Osteocyte (in vitro differentiated cells): ENCODE measurements around the gene LRRK2. TPM values are rescaled to one million over a fixed set of nuclear protein-coding genes. Genes with fewer than 3 reads are reported as not detected.
"Not testable (repeated sequence)": the region's sequence is repeated elsewhere in the genome, so short reads cannot be mapped to it uniquely, and the experiment has no call there.

Source experiments
- DNase-seq: peaks from one replicate; pipeline ENCODE4 v3.0.0; 2021; ENCODE audit warnings: mixed read lengths; ENCODE audit not compliant: unreplicated experiment; ENCODE audit errors: extremely low spot score
- H3K27ac Mint-ChIP-seq: one replicate; pipeline ENCODE4 v1.8.0; 2021; ENCODE audit warnings: mild to moderate bottlenecking, mixed read lengths; ENCODE audit not compliant: unreplicated experiment
- H3K27me3 Mint-ChIP-seq: one replicate; pipeline ENCODE4 v1.8.0; 2021; ENCODE audit warnings: mixed read lengths; ENCODE audit not compliant: unreplicated experiment
- H3K36me3 Mint-ChIP-seq: one replicate; pipeline ENCODE4 v1.8.0; 2021; ENCODE audit warnings: mixed read lengths; ENCODE audit not compliant: unreplicated experiment
- H3K4me1 Mint-ChIP-seq: one replicate; pipeline ENCODE4 v1.8.0; 2021; ENCODE audit warnings: mixed read lengths; ENCODE audit not compliant: unreplicated experiment
- H3K4me3 Mint-ChIP-seq: one replicate; pipeline ENCODE4 v1.8.0; 2021; ENCODE audit warnings: mild to moderate bottlenecking, moderate library complexity, mixed read lengths; ENCODE audit not compliant: unreplicated experiment
- H3K9me3 Mint-ChIP-seq: one replicate; pipeline ENCODE4 v1.8.0; 2021; ENCODE audit warnings: mixed read lengths; ENCODE audit not compliant: unreplicated experiment
- CTCF ChIP-seq: fragments of 200-600 bp; sonication (generic); IDR thresholded peaks from 2 replicates; pipeline ENCODE4 v1.5.0; 2021; ENCODE audit warnings: antibody characterized with exemption, mild to moderate bottlenecking, moderate library complexity
- total RNA-seq: library from RNA; stranded (reverse); gene quantifications from 2 replicates; pipeline ENCODE4 v1.2.1, GENCODE V29; 2021

LRRK2 gene
- total RNA-seq, 1 donor from 2014 or later, result not detected

- no peaks in the 10 kb centered on the region for H3K27me3 Mint-ChIP-seq
- H3K4me3 Mint-ChIP-seq, result no peak overlapping the region
- H3K36me3 Mint-ChIP-seq, result no peaks in the 10 kb centered on the region
- DNase-seq, result no peak
- no peak overlapping the region for H3K27ac Mint-ChIP-seq
- TF ChIP-seq CTCF, result no peak
- peaks cover 20% of the 10 kb centered on the region for H3K9me3 Mint-ChIP-seq
- no peaks in the 10 kb centered on the region for H3K4me1 Mint-ChIP-seq
These were observed 157.4 kb downstream of the LRRK2 start for GRCh38 chr12:40382217-40382616.

- H3K4me3 Mint-ChIP-seq, H3K36me3 Mint-ChIP-seq, H3K27me3 Mint-ChIP-seq, H3K27ac Mint-ChIP-seq, H3K4me1 Mint-ChIP-seq, DNase-seq: not testable (repeated sequence)
- peaks cover 25% of the 10 kb centered on the region for H3K9me3 Mint-ChIP-seq
These were observed 162.5 kb downstream of the LRRK2 start for GRCh38 chr12:40387279-40387678.

- no peaks in the 10 kb centered on the region for H3K4me1 Mint-ChIP-seq
- H3K4me3 Mint-ChIP-seq, result no peak overlapping the region
- H3K36me3 Mint-ChIP-seq, result no peaks in the 10 kb centered on the region
- H3K27me3 Mint-ChIP-seq, result no peaks in the 10 kb centered on the region
- TF ChIP-seq CTCF, result no peak
- no peak for DNase-seq
- H3K27ac Mint-ChIP-seq, result no peak overlapping the region
- peaks cover 11% of the 10 kb centered on the region for H3K9me3 Mint-ChIP-seq
These were observed 166.2 kb downstream of the LRRK2 start for GRCh38 chr12:40390980-40391379.

GRCh38 chr12:40393026-40393425, 168.2 kb downstream of the LRRK2 start:
- H3K27ac Mint-ChIP-seq, result no peak overlapping the region
- DNase-seq, result no peak
- H3K4me1 Mint-ChIP-seq, result no peaks in the 10 kb centered on the region
- peaks cover 1% of the 10 kb centered on the region for H3K9me3 Mint-ChIP-seq
- no peak overlapping the region for H3K4me3 Mint-ChIP-seq
- TF ChIP-seq CTCF, result no peak
- no peaks in the 10 kb centered on the region for H3K36me3 Mint-ChIP-seq
- H3K27me3 Mint-ChIP-seq, result no peaks in the 10 kb centered on the region

GRCh38 chr12:40399656-40400055, 174.9 kb downstream of the LRRK2 start:
- DNase-seq, result no peak
- H3K4me1 Mint-ChIP-seq, result no peaks in the 10 kb centered on the region
- no peak overlapping the region for H3K27ac Mint-ChIP-seq
- no peaks in the 10 kb centered on the region for H3K27me3 Mint-ChIP-seq
- H3K9me3 Mint-ChIP-seq, result no peaks in the 10 kb centered on the region
- H3K36me3 Mint-ChIP-seq, result no peaks in the 10 kb centered on the region
- H3K4me3 Mint-ChIP-seq, result no peak overlapping the region
- no peak for TF ChIP-seq CTCF

GRCh38 chr12:40405419-40405818, 180.6 kb downstream of the LRRK2 start:
- Mint-ChIP-seq H3K4me3 (no peak overlapping the region), H3K9me3 (no peaks in the 10 kb centered on the region), H3K27ac (no peak overlapping the region), H3K27me3 (no peaks in the 10 kb centered on the region), H3K4me1 (no peaks in the 10 kb centered on the region), H3K36me3 (no peaks in the 10 kb centered on the region)
- no peak for TF ChIP-seq CTCF
- DNase-seq, result no peak
